IMR-90 (cell line): Measurements from ENCODE around the gene ANLN. TPM values are rescaled to one million over a fixed set of nuclear protein-coding genes. Genes with fewer than 3 reads are reported as not detected.

ENCODE experiments used
- ATAC-seq: fragments of 200-7000 bp; cut with Tn5 transposase; 2 replicates; pipeline ENCODE4 v1.9.1; 2020; ENCODE audit warnings: low read depth, mild to moderate bottlenecking, moderate library complexity
- BruUV-seq: library from RNA; stranded (reverse); fragments of 400-500 nt; replicated peaks from 2 replicates; lab custom pipeline; 2021; lab: Mats Ljungman, UMichigan
- CTCF ChIA-PET: fragments of 300-600 bp; formaldehyde crosslinking; extraction: SDS; loops from one replicate; lab custom pipeline; 2021; ENCODE audit warnings: antibody characterized with exemption; lab: Yijun Ruan, JAX
- POLR2A ChIA-PET: fragments of 300-600 bp; sonication (Branson Sonifier 250); formaldehyde crosslinking; loops from one replicate; lab custom pipeline; 2022; ENCODE audit warnings: antibody characterized with exemption; ENCODE audit not compliant: unreplicated experiment; lab: Charles Lee
- DNase-seq: peaks from one replicate; pipeline ENCODE4 v3.0.0; 2013
- H2AFZ ChIP-seq: replicated peaks from 2 replicates; pipeline ENCODE3; 2013; ENCODE audit warnings: low read length, mild to moderate bottlenecking; ENCODE audit not compliant: poor library complexity
- H2AK5ac ChIP-seq: 2 replicates; pipeline ENCODE4 v1.6.1; 2013; ENCODE audit warnings: low read depth, low read length, inconsistent platforms
- H2AK9ac ChIP-seq: replicated peaks from 2 replicates; pipeline ENCODE3; 2013; ENCODE audit warnings: mild to moderate bottlenecking, low read depth, low read length, moderate library complexity; ENCODE audit not compliant: poor library complexity
- H2BK120ac ChIP-seq: 2 replicates; pipeline ENCODE4 v1.6.1; 2013; ENCODE audit warnings: low read depth, low read length, inconsistent platforms
- H2BK15ac ChIP-seq: 3 replicates; pipeline ENCODE4 v1.6.1; 2013; ENCODE audit warnings: low read depth, low read length, inconsistent platforms
- H2BK20ac ChIP-seq: 2 replicates; pipeline ENCODE4 v1.6.1; 2013; ENCODE audit warnings: low read depth, mild to moderate bottlenecking, inconsistent platforms, low read length, moderate library complexity
- H2BK5ac ChIP-seq: 2 replicates; pipeline ENCODE4 v1.6.1; 2013; ENCODE audit warnings: mild to moderate bottlenecking, low read depth, low read length, inconsistent platforms; ENCODE audit not compliant: poor library complexity, severe bottlenecking
- H3K14ac ChIP-seq: replicated peaks from 2 replicates; pipeline ENCODE4 v1.6.1; 2013; ENCODE audit warnings: low read depth, low read length, inconsistent platforms
- H3K18ac ChIP-seq: 2 replicates; pipeline ENCODE4 v1.6.1; 2013; ENCODE audit warnings: low read depth, low read length, control low read depth
- H3K23ac ChIP-seq: 2 replicates; pipeline ENCODE4 v1.6.1; 2013; ENCODE audit warnings: low read depth, low read length, inconsistent platforms
- H3K27ac ChIP-seq: 2 replicates; pipeline ENCODE4 v1.5.1; 2013; ENCODE audit warnings: mild to moderate bottlenecking, control low read depth, low read length; ENCODE audit not compliant: insufficient read depth
- H3K27me3 ChIP-seq: 2 replicates; pipeline ENCODE4 v1.6.1; 2013; ENCODE audit warnings: low read length; ENCODE audit not compliant: control insufficient read depth, insufficient read depth
- H3K36me3 ChIP-seq: 2 replicates; pipeline ENCODE4 v1.6.1; 2013; ENCODE audit warnings: low read length, mixed read lengths; ENCODE audit not compliant: control insufficient read depth, insufficient read depth
- H3K4ac ChIP-seq: 2 replicates; pipeline ENCODE4 v1.6.1; 2013; ENCODE audit warnings: low read depth, low read length, inconsistent platforms
- H3K4me1 ChIP-seq: 2 replicates; pipeline ENCODE4 v1.6.1; 2013; ENCODE audit warnings: low read length, mixed read lengths; ENCODE audit not compliant: control insufficient read depth, insufficient read depth
- H3K4me2 ChIP-seq: 2 replicates; pipeline ENCODE4 v1.6.1; 2013; ENCODE audit warnings: low read depth, mild to moderate bottlenecking, control low read depth, low read length, moderate library complexity
- H3K4me3 ChIP-seq: 2 replicates; pipeline ENCODE4 v1.5.1; 2013; ENCODE audit warnings: low read depth, mild to moderate bottlenecking, control low read depth, low read length, moderate library complexity; ENCODE audit not compliant: insufficient read depth
- H3K56ac ChIP-seq: 2 replicates; pipeline ENCODE4 v1.6.1; 2013; ENCODE audit warnings: low read length, inconsistent platforms; ENCODE audit not compliant: insufficient read depth; ENCODE audit errors: extremely low read depth
- H3K79me1 ChIP-seq, 2 experiments: 2 replicates each; pipeline ENCODE4 v1.6.1; 2013; ENCODE audit warnings: low read length in 2 of 2, inconsistent platforms in 1 of 2, low read depth in 1 of 2
- H3K9ac ChIP-seq: 2 replicates; pipeline ENCODE4 v1.6.1; 2013; ENCODE audit warnings: low read depth, low read length, control low read depth
- H3K9me1 ChIP-seq: 2 replicates; pipeline ENCODE4 v1.6.1; 2013; ENCODE audit warnings: low read length, inconsistent platforms; ENCODE audit not compliant: insufficient read depth
- H3K9me3 ChIP-seq: 2 replicates; pipeline ENCODE4 v1.6.1; 2013; ENCODE audit warnings: low read length; ENCODE audit not compliant: control insufficient read depth, insufficient read depth
- H4K20me1 ChIP-seq: 2 replicates; pipeline ENCODE4 v1.6.1; 2013; ENCODE audit warnings: low read length, inconsistent platforms; ENCODE audit not compliant: insufficient read depth
- H4K5ac ChIP-seq: 2 replicates; pipeline ENCODE4 v1.6.1; 2013; ENCODE audit warnings: mild to moderate bottlenecking, low read depth, low read length, control low read depth
- H4K8ac ChIP-seq, 2 experiments: 2 replicates each; pipeline ENCODE4 v1.6.1; 2013; ENCODE audit warnings: low read depth in 2 of 2, low read length in 2 of 2, control low read depth in 1 of 2, inconsistent platforms in 1 of 2
- H4K91ac ChIP-seq: 2 replicates; pipeline ENCODE4 v1.6.1; 2013; ENCODE audit warnings: low read depth, low read length, inconsistent platforms; ENCODE audit not compliant: insufficient read depth
- BHLHE40 ChIP-seq: fragments of 150-350 bp; IDR thresholded peaks from 2 replicates; pipeline ENCODE4 v1.6.1; 2016; ENCODE audit warnings: mild to moderate bottlenecking, low read depth, low read length
- CHD1 ChIP-seq: IDR thresholded peaks from 2 replicates; pipeline ENCODE4 v1.6.1; 2012; ENCODE audit warnings: low read depth, low read length, improper control_type of control experiment
- CTCF ChIP-seq: conservative IDR thresholded peaks from 2 replicates; pipeline ENCODE4 v1.5.1; 2012; ENCODE audit warnings: mild to moderate bottlenecking, low read depth, low read length, improper control_type of control experiment
- ELK1 ChIP-seq: fragments of 150-350 bp; IDR thresholded peaks from 2 replicates; pipeline ENCODE4 v1.6.1; 2016; ENCODE audit warnings: low read depth, mild to moderate bottlenecking, low read length, moderate library complexity, borderline replicate concordance
- FOS ChIP-seq: fragments of 150-350 bp; IDR thresholded peaks from 2 replicates; pipeline ENCODE4 v1.6.1; 2016; ENCODE audit warnings: low read depth, low read length
- MXI1 ChIP-seq: IDR thresholded peaks from 2 replicates; pipeline ENCODE4 v1.6.1; 2012; ENCODE audit warnings: low read depth, mild to moderate bottlenecking, low read length, moderate library complexity, borderline replicate concordance
- POLR2A ChIP-seq: IDR thresholded peaks from 2 replicates; pipeline ENCODE4 v1.6.1; 2012; ENCODE audit warnings: mild to moderate bottlenecking, low read depth, low read length
- RAD21 ChIP-seq: IDR thresholded peaks from 2 replicates; pipeline ENCODE4 v1.6.1; 2012; ENCODE audit warnings: low read length, improper control_type of control experiment
- WGBS, 2 experiments: methylation state at CpG; one replicate each; pipeline versions ENCODE4 v1.1.5 to v1.1.7; 2013; ENCODE audit warnings: missing lambda C conversion rate in 2 of 2; ENCODE audit not compliant: insufficient read length in 1 of 2; ENCODE audit errors: extremely low coverage in 2 of 2; 5-methylcytosine and 5-hydroxymethylcytosine counted together
- dilution Hi-C: fragments of 300-500 bp; cut with HindIII; formaldehyde crosslinking; loops from one replicate; pipeline ENCODE4 v1.14.3; 2018; ENCODE audit warnings: low sequenced_read_pairs; ENCODE audit not compliant: unreplicated experiment
- in situ Hi-C: fragments of 300-500 bp; cut with MboI; formaldehyde crosslinking; loops from 3 replicates; pipeline ENCODE4 v1.14.3; 2019; ENCODE audit warnings: low sequenced_read_pairs, inconsistent platforms, mixed read lengths
- intact Hi-C: fragments of 100-400 bp; cut with micrococcal nuclease; formaldehyde crosslinking; loops from 2 replicates; pipeline ENCODE4 v1.10.0; 2022
- polyA plus RNA-seq, 3 experiments: library from polyadenylated mRNA; depleted of rRNA; stranded (reverse); fragments of >200 nt; gene quantifications; 2 replicates each; pipeline ENCODE4 v1.2.3, GENCODE V29; 2012; ENCODE audit warnings: low replicate concordance in 1 of 3
- total RNA-seq: library from RNA; depleted of rRNA; stranded (reverse); fragments of >200 nt; gene quantifications from 2 replicates; pipeline ENCODE4 v1.2.3, GENCODE V29; 2012

Gene ANLN
- total and polyA plus RNA-seq, 2 of the 4 experiments (the other 2 are of a cell fraction): 60.5 to 276 TPM

DNA sequence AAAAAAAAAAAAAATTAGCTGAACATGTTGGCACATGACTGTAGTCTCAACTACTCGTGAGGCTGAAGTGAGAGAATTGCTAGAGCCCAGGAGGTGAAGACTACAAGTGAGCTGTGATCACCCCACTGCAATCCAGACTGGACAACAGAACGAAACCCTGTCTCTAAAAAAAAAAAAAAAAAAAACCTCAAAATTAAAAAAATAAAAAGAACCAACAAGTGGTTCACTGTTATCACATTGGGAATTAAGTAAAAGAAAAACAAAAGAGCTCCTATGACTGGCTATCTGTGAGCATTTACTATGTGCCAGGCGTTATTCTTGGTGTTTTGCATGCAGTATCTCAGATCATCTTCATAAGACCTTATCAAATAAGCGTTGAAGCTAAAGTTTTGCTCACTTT is 66.0 kb downstream of the ANLN start:
- no peak overlapping the region for H4K8ac ChIP-seq
- no peaks in the 10 kb centered on the region for H3K9me1 ChIP-seq
- no peak overlapping the region for H3K9ac ChIP-seq
- no peak for DNase-seq
- H2AFZ ChIP-seq: no peak overlapping the region
- H3K9me3 ChIP-seq: no peaks in the 10 kb centered on the region
- H3K18ac ChIP-seq: no peak overlapping the region
- no peak overlapping the region for H3K4ac ChIP-seq
- H3K4me1 ChIP-seq: peaks cover 2% of the 10 kb centered on the region; the same call in 1 of the 2 replicates
- no peak overlapping the region for H3K14ac ChIP-seq
- no peak overlapping the region for H4K5ac ChIP-seq
- no peak overlapping the region for H2AK5ac ChIP-seq
- H3K27me3 ChIP-seq: peaks cover 3% of the 10 kb centered on the region; the same call in 1 of the 2 replicates
- dilution Hi-C loops: no loop called here
- H3K27ac ChIP-seq: no peak overlapping the region
- BruUV-seq: no TSS peak
- no peak overlapping the region for H4K91ac ChIP-seq
- intact Hi-C loops: no loop called here
- H2AK9ac ChIP-seq: no peak overlapping the region
- peaks cover 0 to 4% of the 10 kb centered on the region in 2 experiments; a peak in 2 of 4 replicates for H3K79me1 ChIP-seq
- H3K36me3 ChIP-seq: peaks cover 4% of the 10 kb centered on the region; the same call in 1 of the 2 replicates
- H3K4me2 ChIP-seq: no peak overlapping the region
- no peak for ATAC-seq
- no peak overlapping the region for H2BK5ac ChIP-seq
- POLR2A ChIA-PET: interaction anchor here (0.6 kb wide), 1 partner anchor 180 kb away, joined by 5 read pairs; no protein-coding TSS in a partner anchor
- WGBS, 2 experiments: 60% methylated on average over 1 of the region's 4 CpGs; no CpG with 5 or more reads in 1 of the 2 experiments
- no peak overlapping the region for H2BK20ac ChIP-seq
- no peak for TF ChIP-seq POLR2A
- no peak for TF ChIP-seq MXI1
- no peak for TF ChIP-seq BHLHE40
- TF ChIP-seq FOS: no peak
- TF ChIP-seq CTCF: no peak
- no peak for TF ChIP-seq ELK1
- TF ChIP-seq RAD21: no peak
- TF ChIP-seq CHD1: no peak
- H3K56ac ChIP-seq: no peak overlapping the region
- CTCF ChIA-PET: interaction anchor here (0.6 to 0.7 kb wide), 3 partner anchors 19 to 467 kb away, joined by 3 to 4 read pairs (median 3); no protein-coding TSS in a partner anchor
- no peak overlapping the region for H3K23ac ChIP-seq
- H2BK15ac ChIP-seq: no peak overlapping the region
- H3K4me3 ChIP-seq: no peak overlapping the region
- no peak overlapping the region for H2BK120ac ChIP-seq
- H4K20me1 ChIP-seq: no peaks in the 10 kb centered on the region
- in situ Hi-C loops: no loop called here
